ENCODE data around the gene MBNL1.

DNA sequence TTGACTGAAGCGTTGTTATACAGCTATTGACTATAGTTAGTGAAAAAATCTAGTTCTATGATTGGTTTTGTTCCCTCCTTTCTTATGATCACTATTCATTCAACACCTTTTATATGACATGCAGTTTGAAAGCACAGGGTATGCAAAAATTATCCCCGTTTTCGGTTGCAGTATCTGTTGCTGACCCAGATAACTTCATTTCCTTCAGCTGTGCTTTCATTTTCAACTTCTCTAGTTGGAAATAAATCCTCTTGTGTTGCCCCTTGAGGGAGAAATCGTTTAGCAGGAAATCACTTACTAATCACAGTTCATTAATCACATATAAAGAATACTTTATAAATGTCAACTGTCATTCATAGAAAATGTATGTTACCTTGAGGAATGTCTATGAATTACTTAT is 55.1 kb downstream of the MBNL1 start:
- no peak for TF ChIP-seq CTCF (IDR thresholded peaks at IDR 0.05)
- no peak for TF ChIP-seq POLR2AphosphoS5 (IDR thresholded peaks at IDR 0.05; ENCODE audit: insufficient read depth in 1 of 2, low read depth in 1 of 2)

Data from vagina (tissue), 2 donors.